Measurements from ENCODE around the gene FTSJ3.
A peak's percentile ranks its signal among the peaks of the same experiment; 100 is the strongest.
"Not testable (repeated sequence)": the region's sequence is repeated elsewhere in the genome, so short reads cannot be mapped to it uniquely, and the experiment has no call there.

FTSJ3 gene

GRCh38 chr17:63796375-63796774 lies 31.1 kb downstream of the FTSJ3 start:
- not testable (repeated sequence) for H3K27ac ChIP-seq (ENCODE audit: extremely low read depth, low read depth, low read length); H3K9me3 ChIP-seq (ENCODE audit: control insufficient read depth, insufficient read depth, low read depth, low read length); H3K4me3 ChIP-seq (ENCODE audit: low read depth, low read length); H3K4me1 ChIP-seq (ENCODE audit: control insufficient read depth, insufficient read depth, low read length)
- POLR2A ChIA-PET: interaction anchor here (0.5 to 1.7 kb wide), 2 partner anchors 23 to 141 kb away, joined by 3 to 18 read pairs; partner anchors contain the start of genes CCDC47 and DDX42
- CTCF ChIA-PET: interaction anchor here (0.9 to 1.2 kb wide), 3 partner anchors 8 to 371 kb away, joined by 3 to 5 read pairs (median 4); partner anchors contain the start of gene CCDC47
- peaks cover 96 to 100% of the 10 kb centered on the region in 2 experiments for H3K36me3 ChIP-seq (ENCODE audit: control insufficient read depth in 2 of 2, insufficient read depth in 1 of 2, low read length in 2 of 2)

- Histone ChIP-seq H3K27ac (ENCODE audit: extremely low read depth, low read depth, low read length) (no peak overlapping the region), H3K4me1 (ENCODE audit: control insufficient read depth, insufficient read depth, low read length) (no peaks in the 10 kb centered on the region), H3K4me3 (ENCODE audit: low read depth, low read length) (no peak overlapping the region), H3K9me3 (ENCODE audit: control insufficient read depth, insufficient read depth, low read depth, low read length) (no peaks in the 10 kb centered on the region), H3K36me3 (ENCODE audit: control insufficient read depth in 2 of 2, insufficient read depth in 1 of 2, low read length in 2 of 2) (peaks cover 97 to 100% of the 10 kb centered on the region in 2 experiments)
- POLR2A ChIA-PET: interaction anchor here (2.8 kb wide), 1 partner anchor 19 kb away, joined by 8 read pairs; the partner anchor contains the start of genes CCDC47 and DDX42
- CTCF ChIA-PET: interaction anchor here (0.9 to 1.5 kb wide), 2 partner anchors 17 to 385 kb away, joined by 3 to 5 read pairs; no protein-coding TSS in a partner anchor
- no peak for TF ChIP-seq CTCF (tag by site-specific recombination; IDR thresholded peaks at IDR 0.05)
- no peak for TF ChIP-seq ZNF426 (tag by site-specific recombination; IDR thresholded peaks at IDR 0.05)
- TF ChIP-seq ZNF449 (tag by site-specific recombination; IDR thresholded peaks at IDR 0.05): no peak
- no peak for TF ChIP-seq GLIS2 (tag by site-specific recombination; IDR thresholded peaks at IDR 0.05)
Measured at GRCh38 chr17:63792055-63792729, 35.3 kb downstream of the FTSJ3 start.

GRCh38 chr17:63790057-63790456 lies 37.4 kb downstream of the FTSJ3 start:
- H3K4me1 ChIP-seq (ENCODE audit: control insufficient read depth, insufficient read depth, low read length): no peaks in the 10 kb centered on the region
- TF ChIP-seq ZNF211 (tag by site-specific recombination; IDR thresholded peaks at IDR 0.05; ENCODE audit: low read depth) (peak; percentile 89), ZNF223 (tag by site-specific recombination; IDR thresholded peaks at IDR 0.05) (no peak)
- H3K9me3 ChIP-seq (ENCODE audit: control insufficient read depth, insufficient read depth, low read depth, low read length): no peaks in the 10 kb centered on the region
- CTCF ChIA-PET: interaction anchor here (0.6 to 1.5 kb wide), 3 partner anchors 10 to 113 kb away, joined by 3 to 5 read pairs (median 5); partner anchors contain the start of gene DDX42
- POLR2A ChIA-PET: interaction anchor here (2.8 kb wide), 1 partner anchor 17 kb away, joined by 8 read pairs; the partner anchor contains the start of genes CCDC47 and DDX42
- no peak overlapping the region for H3K4me3 ChIP-seq (ENCODE audit: low read depth, low read length)
- H3K36me3 ChIP-seq (ENCODE audit: control insufficient read depth in 2 of 2, insufficient read depth in 1 of 2, low read length in 2 of 2): peaks cover 93 to 96% of the 10 kb centered on the region in 2 experiments
- no peak overlapping the region for H3K27ac ChIP-seq (ENCODE audit: extremely low read depth, low read depth, low read length)

- POLR2A ChIA-PET: interaction anchor here (1.1 to 2.1 kb wide), 3 partner anchors 11 to 14 kb away, joined by 3 to 10 read pairs (median 6); partner anchors contain the start of genes CCDC47 and DDX42
- Histone ChIP-seq H3K27ac (ENCODE audit: extremely low read depth, low read depth, low read length) (0 out of 2 replicates have a peak overlapping the region, but pooled peaks have one; percentile 31), H3K4me3 (ENCODE audit: low read depth, low read length) (no peak overlapping the region), H3K36me3 (ENCODE audit: control insufficient read depth in 2 of 2, insufficient read depth in 1 of 2, low read length in 2 of 2) (peaks cover 76 to 94% of the 10 kb centered on the region in 2 experiments), H3K9me3 (ENCODE audit: control insufficient read depth, insufficient read depth, low read depth, low read length) (no peaks in the 10 kb centered on the region), H3K4me1 (ENCODE audit: control insufficient read depth, insufficient read depth, low read length) (no peaks in the 10 kb centered on the region; the same call in 1 of the 2 replicates)
- CTCF ChIA-PET: no interaction called here
- TF ChIP-seq YY2 (tag by site-specific recombination; IDR thresholded peaks at IDR 0.05) (no peak), KLF1 (tag by site-specific recombination; IDR thresholded peaks at IDR 0.05) (peak; percentile 76)
Measured at GRCh38 chr17:63786971-63787711, 40.3 kb downstream of the FTSJ3 start.

Data from HEK293 (cell line).